GM18526 (cell line): Measurements from ENCODE around the gene HCFC2.

Experiments used
- POLR2A ChIP-seq: IDR thresholded peaks from 3 replicates; pipeline ENCODE4 v1.6.1; 2011; ENCODE audit not compliant: insufficient read length; ENCODE audit errors: extremely low read depth

HCFC2 gene

GRCh38 chr12:104064031-104064841 is at the start of gene HCFC2:
Gene HCFC2 (plus strand): TSS chr12:104064531. CDS start chr12:104064561, 30 bp downstream.
- TF ChIP-seq POLR2A, result peak; percentile 71

DNA sequence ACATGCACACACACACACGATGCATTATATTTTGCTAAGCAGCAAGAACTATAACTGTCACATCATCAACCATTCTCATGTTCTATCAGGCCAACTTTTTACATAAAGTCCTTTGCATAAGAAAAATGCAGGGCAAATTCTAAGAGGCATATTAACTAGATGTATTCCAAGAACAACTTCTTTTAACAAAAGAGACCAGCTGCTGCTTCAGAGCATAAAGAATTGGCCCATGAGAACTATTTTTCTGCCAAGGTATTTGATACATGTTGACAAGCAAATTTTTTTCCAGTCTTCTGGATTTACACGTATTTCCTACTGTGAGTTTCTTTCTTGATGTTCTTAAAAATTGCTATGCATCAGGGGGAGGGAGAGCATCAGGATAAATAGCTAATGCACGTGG is 41.5 kb upstream of the HCFC2 start:
- TF ChIP-seq POLR2A, result no peak

GRCh38 chr12:104023710-104024109 is 40.6 kb upstream of the HCFC2 start:
- no peak for TF ChIP-seq POLR2A

- no peak for TF ChIP-seq POLR2A
Observed at GRCh38 chr12:104024348-104024747, 40.0 kb upstream of the HCFC2 start.

GRCh38 chr12:104025771-104026170 is 38.6 kb upstream of the HCFC2 start:
- no peak for TF ChIP-seq POLR2A

- no peak for TF ChIP-seq POLR2A
Observed at GRCh38 chr12:104026841-104027599, 37.3 kb upstream of the HCFC2 start.

GRCh38 chr12:104042580-104042979 is 21.8 kb upstream of the HCFC2 start:
- TF ChIP-seq POLR2A, result no peak

DNA sequence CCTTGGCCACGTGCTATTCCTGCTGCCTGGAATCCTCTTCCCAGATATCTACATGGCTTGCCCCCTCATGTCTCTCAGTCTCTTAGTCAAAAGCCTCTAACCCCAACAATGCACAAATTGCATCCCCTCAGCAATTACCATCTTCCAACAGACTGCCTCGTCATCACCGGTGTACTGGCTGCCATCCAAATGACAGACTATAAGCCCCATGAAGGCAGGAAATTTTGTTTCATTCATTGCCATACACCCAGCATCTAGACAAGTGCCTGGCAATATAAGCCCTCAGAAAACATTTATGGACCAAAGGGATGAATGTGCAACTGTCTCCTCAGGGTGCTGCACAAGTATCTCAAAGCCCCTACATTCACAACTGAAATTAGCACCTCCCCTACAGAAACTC is 20.2 kb upstream of the HCFC2 start:
- TF ChIP-seq POLR2A, result no peak

GRCh38 chr12:104046306-104046705 is 18.0 kb upstream of the HCFC2 start:
- TF ChIP-seq POLR2A, result no peak

GRCh38 chr12:104048162-104048561 is 16.2 kb upstream of the HCFC2 start:
- no peak for TF ChIP-seq POLR2A

GRCh38 chr12:104048811-104049210 is 15.5 kb upstream of the HCFC2 start:
- TF ChIP-seq POLR2A, result no peak

DNA sequence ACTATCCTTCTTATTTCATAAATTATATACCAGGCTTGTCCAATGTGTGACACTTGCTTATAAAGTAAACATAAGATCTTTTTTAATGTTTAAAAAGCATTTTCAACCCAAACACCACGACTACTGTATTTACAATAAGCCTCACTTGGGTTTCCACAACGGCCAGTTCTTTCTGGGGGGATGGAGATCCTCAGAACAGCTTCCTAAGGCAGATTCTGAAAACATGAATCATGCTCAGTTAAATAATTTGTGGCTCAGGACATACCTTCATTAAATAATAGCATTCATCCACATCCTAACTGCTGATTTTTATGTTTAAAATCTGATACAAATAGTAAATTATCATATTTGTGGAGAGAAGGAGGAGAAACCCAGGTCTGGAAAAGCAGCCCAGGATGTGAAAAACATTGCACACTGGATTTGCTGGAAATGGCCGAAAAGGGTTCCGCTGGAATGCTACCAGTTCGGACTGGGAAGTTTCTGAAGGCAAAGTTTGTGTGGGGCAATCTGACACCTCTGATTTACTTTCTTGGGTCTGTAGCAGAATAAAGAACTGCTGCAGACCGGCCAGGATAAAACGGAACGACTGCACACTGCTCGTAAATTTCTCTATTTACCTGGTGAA is 14.9 kb upstream of the HCFC2 start:
- no peak for TF ChIP-seq POLR2A

GRCh38 chr12:104049903-104050356 is 14.4 kb upstream of the HCFC2 start, which contains the start of gene GLT8D2:
Gene GLT8D2 (minus strand): TSS chr12:104050187. CDS start chr12:104019648, 30,539 bp downstream.
- no peak for TF ChIP-seq POLR2A

DNA sequence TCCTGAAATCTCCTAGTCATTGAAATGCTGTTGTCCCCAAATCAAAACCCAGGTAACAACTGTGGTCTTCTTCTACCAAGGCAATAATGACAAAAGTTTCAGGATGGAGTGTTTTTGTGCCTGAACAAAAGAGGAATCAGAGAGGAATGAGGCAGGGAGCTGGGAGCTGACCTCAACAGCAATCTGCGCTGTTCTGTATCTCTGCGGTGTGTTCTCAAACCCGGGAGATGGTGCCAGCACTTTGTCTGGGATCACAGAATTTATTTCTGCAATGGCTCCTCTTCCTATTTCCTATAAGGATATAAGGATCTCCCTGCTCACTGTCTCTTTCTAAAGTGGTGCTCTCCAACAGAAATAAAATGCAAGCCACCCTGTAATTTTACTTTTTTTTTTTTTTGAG is 13.9 kb upstream of the HCFC2 start:
- no peak for TF ChIP-seq POLR2A

DNA sequence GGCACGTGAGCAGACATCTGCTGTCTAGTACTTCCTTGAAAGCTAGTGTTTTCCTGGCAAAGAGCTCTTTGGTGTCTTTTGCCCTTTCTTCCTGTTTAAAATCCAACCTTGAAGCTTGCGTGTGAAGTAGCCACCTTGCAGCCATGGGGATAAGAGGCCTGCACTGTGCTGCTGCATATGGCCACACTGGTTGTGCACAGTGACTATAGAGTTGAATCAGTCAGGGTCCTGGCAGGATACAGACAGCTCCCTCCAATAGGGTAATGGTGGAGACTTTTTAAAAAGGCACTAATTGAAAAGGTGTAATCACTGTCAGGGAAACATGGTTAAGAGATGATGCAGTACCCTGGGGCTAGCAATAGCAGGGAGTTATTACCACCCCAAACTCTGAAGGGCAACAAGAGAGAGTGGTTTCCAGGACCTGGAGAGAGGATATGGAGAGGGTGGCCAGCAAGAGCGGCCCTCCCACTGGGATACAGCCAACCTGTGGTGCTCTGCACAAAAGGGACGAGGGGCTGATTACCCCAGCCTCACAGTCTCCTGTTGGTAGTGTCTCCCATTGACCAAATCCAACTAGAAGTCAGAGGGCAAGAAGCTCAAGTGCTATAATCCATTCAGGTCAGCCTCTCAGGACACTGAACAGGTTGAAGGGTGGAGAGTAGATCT is 9.5 kb upstream of the HCFC2 start:
- TF ChIP-seq POLR2A, result no peak
